ENCODE data around the gene CREBRF.
"Not testable (repeated sequence)": the region's sequence is repeated elsewhere in the genome, so short reads cannot be mapped to it uniquely, and the experiment has no call there.

The CREBRF gene

GRCh38 chr5:173015192-173015591 lies 41.0 kb upstream of the CREBRF start:
- no peak for DNase-seq (ENCODE audit: extremely low spot score)
- no peak for TF ChIP-seq CTCF (IDR thresholded peaks at IDR 0.05; ENCODE audit: control extremely low read depth, extremely low read depth, low read depth, missing control alignments)
- ChIA-PET CTCF (interaction anchor here (0.8 to 1.1 kb wide), 2 partner anchors 11 to 19 kb away, joined by 3 read pairs; no protein-coding TSS in a partner anchor), POLR2A (interaction anchor here (0.5 to 0.6 kb wide), 2 partner anchors 14 to 43 kb away, joined by 3 to 4 read pairs; no protein-coding TSS in a partner anchor)

GRCh38 chr5:173015598-173016455 lies 40.3 kb upstream of the CREBRF start:
- ChIA-PET CTCF (interaction anchor here (0.8 to 1.5 kb wide), 3 partner anchors 10 to 19 kb away, joined by 3 to 5 read pairs (median 3); no protein-coding TSS in a partner anchor), POLR2A (interaction anchor here (0.5 to 0.6 kb wide), 2 partner anchors 15 to 42 kb away, joined by 3 to 4 read pairs; no protein-coding TSS in a partner anchor)
- DNase-seq (ENCODE audit: extremely low spot score): no peak
- no peak for TF ChIP-seq CTCF (IDR thresholded peaks at IDR 0.05; ENCODE audit: control extremely low read depth, extremely low read depth, low read depth, missing control alignments)

- TF ChIP-seq CTCF (IDR thresholded peaks at IDR 0.05; ENCODE audit: control extremely low read depth, extremely low read depth, low read depth, missing control alignments): no peak
- CTCF ChIA-PET: interaction anchor here (1.5 kb wide), 1 partner anchor 19 kb away, joined by 5 read pairs; no protein-coding TSS in a partner anchor
- POLR2A ChIA-PET: no interaction called here
- no peak for DNase-seq (ENCODE audit: extremely low spot score)
Measured at GRCh38 chr5:173016598-173017046, 39.5 kb upstream of the CREBRF start.

GRCh38 chr5:173017087-173017486 lies 39.1 kb upstream of the CREBRF start:
- POLR2A ChIA-PET; DNase-seq (ENCODE audit: extremely low spot score): not testable (repeated sequence)
- CTCF ChIA-PET: interaction anchor here (1.5 kb wide), 1 partner anchor 18 kb away, joined by 5 read pairs; no protein-coding TSS in a partner anchor

- TF ChIP-seq CTCF (IDR thresholded peaks at IDR 0.05; ENCODE audit: control extremely low read depth, extremely low read depth, low read depth, missing control alignments): no peak
- ChIA-PET CTCF (interaction anchor here (1.3 kb wide), 1 partner anchor 11 kb away, joined by 4 read pairs; no protein-coding TSS in a partner anchor), POLR2A (no interaction called here)
- no peak for DNase-seq (ENCODE audit: extremely low spot score)
Measured at GRCh38 chr5:173018358-173018757, 37.8 kb upstream of the CREBRF start.

- no peak for TF ChIP-seq CTCF (IDR thresholded peaks at IDR 0.05; ENCODE audit: control extremely low read depth, extremely low read depth, low read depth, missing control alignments)
- CTCF ChIA-PET: interaction anchor here (1.3 to 3.9 kb wide), 4 partner anchors 9 to 20 kb away, joined by 3 to 12 read pairs (median 4); no protein-coding TSS in a partner anchor
- DNase-seq (ENCODE audit: extremely low spot score): no peak
- POLR2A ChIA-PET: no interaction called here
Measured at GRCh38 chr5:173020154-173020581, 36.0 kb upstream of the CREBRF start.

- ChIA-PET CTCF (interaction anchor here (1.3 to 3.9 kb wide), 4 partner anchors 9 to 20 kb away, joined by 3 to 12 read pairs (median 4); no protein-coding TSS in a partner anchor), POLR2A (no interaction called here)
- DNase-seq (ENCODE audit: extremely low spot score): no peak
- no peak for TF ChIP-seq CTCF (IDR thresholded peaks at IDR 0.05; ENCODE audit: control extremely low read depth, extremely low read depth, low read depth, missing control alignments)
Measured at GRCh38 chr5:173020643-173021042, 35.5 kb upstream of the CREBRF start.
